Measurements from ENCODE around the gene DHCR7.

DHCR7 gene

GRCh38 chr11:71448257-71449171 lies at the start of gene DHCR7:
DHCR7 (minus strand) TSS chr11:71448393; CDS start chr11:71444952, 3,441 bp downstream.
- TF ChIP-seq CTCF (IDR thresholded peaks at IDR 0.05; ENCODE audit: insufficient read depth, low read depth, low read length, missing control alignments), result no peak
- peak; percentile 97 for DNase-seq (ENCODE audit: low read depth)
- H3K4me3 ChIP-seq (ENCODE audit: low read depth, low read length), result peak within 1 kb of the TSS; percentile 67

GRCh38 chr11:71496421-71496820 lies 48.2 kb upstream of the DHCR7 start:
- no peak for TF ChIP-seq CTCF (IDR thresholded peaks at IDR 0.05; ENCODE audit: insufficient read depth, low read depth, low read length, missing control alignments)
- H3K4me3 ChIP-seq (ENCODE audit: low read depth, low read length), result no peak overlapping the region
- no peak for DNase-seq (ENCODE audit: low read depth)

- H3K4me3 ChIP-seq (ENCODE audit: low read depth, low read length), result no peak overlapping the region
- DNase-seq (ENCODE audit: low read depth), result no peak
- TF ChIP-seq CTCF (IDR thresholded peaks at IDR 0.05; ENCODE audit: insufficient read depth, low read depth, low read length, missing control alignments), result no peak
Measured at GRCh38 chr11:71495286-71496230, 47.4 kb upstream of the DHCR7 start.

GRCh38 chr11:71491940-71492339 lies 43.7 kb upstream of the DHCR7 start:
- no peak for TF ChIP-seq CTCF (IDR thresholded peaks at IDR 0.05; ENCODE audit: insufficient read depth, low read depth, low read length, missing control alignments)
- no peak overlapping the region for H3K4me3 ChIP-seq (ENCODE audit: low read depth, low read length)
- no peak for DNase-seq (ENCODE audit: low read depth)

- no peak overlapping the region for H3K4me3 ChIP-seq (ENCODE audit: low read depth, low read length)
- TF ChIP-seq CTCF (IDR thresholded peaks at IDR 0.05; ENCODE audit: insufficient read depth, low read depth, low read length, missing control alignments), result no peak
- DNase-seq (ENCODE audit: low read depth), result no peak
Measured at GRCh38 chr11:71491531-71491930, 43.3 kb upstream of the DHCR7 start.

- DNase-seq (ENCODE audit: low read depth), result no peak
- TF ChIP-seq CTCF (IDR thresholded peaks at IDR 0.05; ENCODE audit: insufficient read depth, low read depth, low read length, missing control alignments), result no peak
- H3K4me3 ChIP-seq (ENCODE audit: low read depth, low read length), result no peak overlapping the region
Measured at GRCh38 chr11:71490731-71491390, 42.7 kb upstream of the DHCR7 start.

All from GM12865 (cell line).